Neural progenitor cell (in vitro differentiated cells): ENCODE results near the gene MAN1A2.
"Not testable (repeated sequence)": the region's sequence is repeated elsewhere in the genome, so short reads cannot be mapped to it uniquely, and the experiment has no call there.

ENCODE experiments used
- CTCF ChIP-seq: fragments of 200-600 bp; sonication (generic); IDR thresholded peaks from 2 replicates; pipeline ENCODE4 v1.5.1; 2017; ENCODE audit warnings: antibody characterized with exemption, mild to moderate bottlenecking
- EZH2 ChIP-seq: fragments of 200-600 bp; sonication (generic); IDR thresholded peaks from 2 replicates; pipeline ENCODE4 v1.6.1; 2017; ENCODE audit warnings: antibody characterized with exemption, mild to moderate bottlenecking, moderate library complexity
- EZH2phosphoT487 ChIP-seq: fragments of 200-600 bp; sonication (generic); IDR thresholded peaks from 2 replicates; pipeline ENCODE4 v1.6.1; 2017; ENCODE audit warnings: antibody characterized with exemption

DNA sequence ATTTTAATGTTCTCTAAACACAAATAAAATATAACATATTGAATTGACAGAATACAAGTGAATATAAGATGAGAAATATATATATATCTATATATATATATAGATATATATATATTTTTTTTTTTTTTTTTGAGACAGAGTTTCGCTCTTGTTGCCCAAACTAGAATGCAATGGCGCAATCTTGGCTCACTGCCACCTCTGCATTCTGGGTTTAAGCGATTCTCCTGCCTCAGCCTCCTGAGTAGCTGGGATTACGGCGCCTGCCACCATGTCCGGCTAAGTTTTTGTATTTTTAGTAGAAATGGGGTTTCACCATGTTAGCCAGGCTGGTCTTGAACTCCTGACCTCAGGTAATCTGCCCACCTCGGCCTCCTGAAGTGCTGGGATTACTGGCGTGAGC is 91.2 kb downstream of the MAN1A2 start:
- not testable (repeated sequence) for TF ChIP-seq EZH2, CTCF, EZH2phosphoT487
